GM12801 (cell line): ENCODE measurements around the gene RNU5B-1.

Source experiments
- CTCF ChIP-seq: IDR thresholded peaks from one replicate; pipeline ENCODE4 v1.5.1; 2011; ENCODE audit warnings: control low read depth; ENCODE audit not compliant: insufficient read length; ENCODE audit errors: extremely low read depth

RNU5B-1 gene

GRCh38 chr15:65292938-65293518 lies 11.4 kb upstream of the RNU5B-1 start:
- no peak for TF ChIP-seq CTCF

- no peak for TF ChIP-seq CTCF
These were observed 5.7 kb upstream of the RNU5B-1 start for GRCh38 chr15:65298731-65299130.

GRCh38 chr15:65300924-65301441 lies 3.5 kb upstream of the RNU5B-1 start:
- no peak for TF ChIP-seq CTCF

- TF ChIP-seq CTCF, result no peak
These were observed 2.4 kb upstream of the RNU5B-1 start for GRCh38 chr15:65302061-65302460.

- no peak for TF ChIP-seq CTCF
These were observed 643 bp upstream of the RNU5B-1 start for GRCh38 chr15:65303687-65304380.

GRCh38 chr15:65305150-65305758 lies 777 bp downstream of the RNU5B-1 start:
- TF ChIP-seq CTCF, result no peak

GRCh38 chr15:65305776-65306175 lies 1.3 kb downstream of the RNU5B-1 start:
- no peak for TF ChIP-seq CTCF
